Stomach (tissue), 9 donors: Measurements from ENCODE around the gene B4GALNT4. TPM values are rescaled to one million over a fixed set of nuclear protein-coding genes. Genes with fewer than 3 reads are reported as not detected.

ENCODE experiments used
- DNase-seq, 2 donors: peaks; one replicate each; pipeline versions ENCODE4 v3.0.0 to v3.0.0-alpha.2; 2013 to 2019
- H3K27ac ChIP-seq, 5 donors: fragments of 200-600 bp in 4 of 5; sonication (generic) in 4 of 5; one replicate each; pipeline ENCODE4 v1.5.1; 2013 to 2019; ENCODE audit warnings: mild to moderate bottlenecking in 1 of 5, moderate library complexity in 1 of 5
- H3K27me3 ChIP-seq, 3 donors: fragments of 200-600 bp; sonication (generic); one replicate each; pipeline ENCODE4 v1.5.1; 2017 to 2019; ENCODE audit warnings: mixed run types in 1 of 3
- H3K36me3 ChIP-seq, 4 donors: fragments of 200-600 bp; sonication (generic); 1 replicate in 3 of 4; 2 replicates in 1 of 4; pipeline ENCODE4 v1.5.1; 2016 to 2019
- H3K4me1 ChIP-seq, 4 donors: fragments of 200-600 bp; sonication (generic); one replicate each; pipeline ENCODE4 v1.5.1; 2016 to 2019
- H3K4me3 ChIP-seq, 4 donors: fragments of 200-600 bp; sonication (generic) in 3 of 4; one replicate each; pipeline ENCODE4 v1.5.1; 2016 to 2019; ENCODE audit warnings: mild to moderate bottlenecking in 1 of 4
- H3K9me3 ChIP-seq, 4 donors: fragments of 200-600 bp; sonication (generic); one replicate each; pipeline ENCODE4 v1.5.1; 2016 to 2019
- EP300 ChIP-seq: sonication (generic); formaldehyde crosslinking; IDR thresholded peaks from one replicate; pipeline ENCODE4 v1.6.1; 2017; ENCODE audit warnings: antibody characterized with exemption
- POLR2A ChIP-seq, 4 donors: fragments of 450-650 bp; IDR thresholded peaks; one replicate each; pipeline ENCODE4 v1.6.1; 2016; ENCODE audit warnings: antibody characterized with exemption in 4 of 4, control low read depth in 2 of 4, mild to moderate bottlenecking in 1 of 4, moderate library complexity in 1 of 4
- POLR2AphosphoS5 ChIP-seq, 3 donors: sonication (generic); formaldehyde crosslinking; IDR thresholded peaks; one replicate each; pipeline ENCODE4 v1.6.1; 2016; ENCODE audit warnings: antibody characterized with exemption in 3 of 3
- WGBS, 5 donors: extraction: QIAGEN DNeasy Blood & Tissue Kit in 3 of 5; methylation state at CpG; one replicate each; pipeline versions ENCODE4 v1.1.5 to v1.1.7; 2013 to 2018; 5-methylcytosine and 5-hydroxymethylcytosine counted together
- intact Hi-C: fragments of 100-400 bp; cut with DNase I; formaldehyde crosslinking; loops from one replicate; pipeline ENCODE4 v1.15.1; 2023; ENCODE audit warnings: low total_unique reads
- polyA plus RNA-seq, 3 donors: library from polyadenylated mRNA; stranded (reverse); fragments of 200-250 nt; gene quantifications; one replicate each; pipeline ENCODE4 v1.2.3, GENCODE V29; 2013
- total RNA-seq, 5 donors: library from RNA; depleted of rRNA; stranded (reverse); fragments of >200 nt; gene quantifications; one replicate each; pipeline versions ENCODE4 v1.1.0 to v1.2.3, GENCODE V29; 2014 to 2016
- TF ChIP-seq, protein P1 (sequence below), 7 experiments: fragments of 450-650 bp in 4 of 7; fragments of 200-600 bp in 3 of 7; sonication (generic) in 3 of 7; IDR thresholded peaks; one replicate each; pipeline ENCODE4 v1.5.1; 2016 to 2019; ENCODE audit warnings: antibody characterized with exemption in 7 of 7, control low read depth in 2 of 7, mild to moderate bottlenecking in 1 of 7
- donor health status: healthy with polysubstance abuse.
- donor health status: Bipolar disorder and iron deficiency.
- donor health status: healthy.

Gene B4GALNT4
- total and polyA plus RNA-seq, 8 donors, result 0.45 to 8.8 (median 4.3) TPM; not detected in 2

DNA sequence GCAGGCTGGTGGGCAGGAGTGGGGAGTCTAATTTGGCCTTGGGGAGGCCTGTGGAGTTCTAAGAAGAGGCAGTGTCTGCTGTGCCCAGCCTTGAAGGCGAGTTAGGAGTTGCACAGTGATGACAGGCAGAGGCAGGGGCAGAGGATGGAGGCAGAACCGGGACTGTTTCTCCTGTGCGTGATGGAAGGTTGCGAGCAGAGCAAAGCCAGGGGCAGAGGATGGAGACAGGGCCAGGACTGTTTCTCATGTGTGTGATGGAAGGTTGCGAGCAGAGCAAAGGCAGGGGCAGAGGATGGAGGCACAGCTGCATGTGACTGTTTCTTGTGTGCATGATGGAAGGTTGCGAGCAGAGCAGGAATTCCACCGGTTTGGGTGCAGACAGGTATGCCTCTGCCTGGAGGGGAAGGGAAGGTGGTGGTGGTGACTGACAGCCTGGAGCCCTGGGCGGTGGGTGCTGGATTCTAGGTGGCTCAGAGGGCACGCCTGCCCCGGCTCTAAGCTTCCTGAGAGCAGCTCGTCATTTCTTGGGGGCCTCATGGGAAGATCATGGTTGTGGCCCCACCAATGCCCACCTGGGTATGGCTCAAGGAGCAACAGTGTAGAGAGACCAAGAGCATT lies 8.7 kb downstream of the B4GALNT4 start:
- Histone ChIP-seq H3K4me1 (no peaks in the 10 kb centered on the region), H3K27ac (no peak overlapping the region), H3K27me3 (peaks cover 0 to 24% (median 7%) of the 10 kb centered on the region in 3 donors), H3K9me3 (no peaks in the 10 kb centered on the region), H3K4me3 (no peak overlapping the region), H3K36me3 (no peaks in the 10 kb centered on the region)
- no peak for TF ChIP-seq POLR2AphosphoS5 (IDR thresholded peaks at IDR 0.05)
- 75 to 81% (median 78%) methylated on average over 11 of the region's 11 CpGs for WGBS, 5 donors
- no peak for DNase-seq
- intact Hi-C loops, result no loop called here

DNA sequence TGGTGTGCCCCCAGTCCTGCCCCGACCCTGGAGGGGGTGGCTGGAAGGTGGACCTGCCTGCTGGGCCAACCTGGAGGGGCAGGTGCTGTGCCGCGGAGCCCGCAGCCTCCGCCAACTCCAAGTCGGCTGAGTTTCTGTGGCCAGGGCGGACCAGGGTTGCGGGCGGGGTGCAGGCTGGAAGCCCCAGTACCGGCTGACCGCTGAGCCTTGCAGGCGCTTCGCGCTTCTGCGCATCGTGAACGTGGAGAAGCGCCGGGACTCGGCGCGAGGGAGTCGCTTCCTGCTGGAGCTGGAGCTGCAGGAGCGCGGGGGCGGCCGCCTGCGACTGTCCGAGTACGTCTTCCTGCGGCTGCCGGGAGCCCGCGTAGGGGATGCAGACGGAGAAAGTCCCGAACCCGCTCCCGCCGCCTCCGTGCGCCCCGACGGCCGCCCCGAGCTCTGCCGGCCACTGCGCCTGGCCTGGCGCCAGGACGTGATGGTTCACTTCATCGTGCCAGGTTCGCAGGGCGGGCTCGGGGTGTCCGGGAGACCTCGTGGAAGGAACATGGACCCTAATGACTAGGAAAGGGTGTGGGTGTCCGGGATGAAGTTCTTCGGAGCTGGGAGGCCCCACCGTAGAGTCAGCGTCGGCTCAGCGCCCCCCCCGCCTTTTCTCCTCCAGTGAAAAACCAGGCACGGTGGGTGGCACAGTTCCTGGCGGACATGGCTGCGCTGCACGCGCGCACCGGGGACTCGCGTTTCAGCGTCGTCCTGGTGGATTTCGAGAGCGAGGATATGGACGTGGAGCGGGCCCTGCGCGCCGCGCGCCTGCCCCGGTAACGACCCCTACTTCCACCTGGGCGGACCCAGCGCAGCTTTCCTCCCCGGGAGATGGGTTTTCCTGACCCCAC lies 10.2 kb downstream of the B4GALNT4 start:
- Histone ChIP-seq H3K27ac (no peak overlapping the region), H3K4me3 (no peak overlapping the region), H3K36me3 (no peaks in the 10 kb centered on the region), H3K4me1 (no peaks in the 10 kb centered on the region), H3K27me3 (peaks cover 0 to 29% (median 10%) of the 10 kb centered on the region in 3 donors), H3K9me3 (no peaks in the 10 kb centered on the region)
- intact Hi-C loops, result no loop called here
- DNase-seq, result no peak
- TF ChIP-seq POLR2AphosphoS5 (IDR thresholded peaks at IDR 0.05) (no peak), EP300 (no peak)
- 89 to 93% (median 91%) methylated on average over 79 to 87 of the region's 87 CpGs for WGBS, 5 donors

DNA sequence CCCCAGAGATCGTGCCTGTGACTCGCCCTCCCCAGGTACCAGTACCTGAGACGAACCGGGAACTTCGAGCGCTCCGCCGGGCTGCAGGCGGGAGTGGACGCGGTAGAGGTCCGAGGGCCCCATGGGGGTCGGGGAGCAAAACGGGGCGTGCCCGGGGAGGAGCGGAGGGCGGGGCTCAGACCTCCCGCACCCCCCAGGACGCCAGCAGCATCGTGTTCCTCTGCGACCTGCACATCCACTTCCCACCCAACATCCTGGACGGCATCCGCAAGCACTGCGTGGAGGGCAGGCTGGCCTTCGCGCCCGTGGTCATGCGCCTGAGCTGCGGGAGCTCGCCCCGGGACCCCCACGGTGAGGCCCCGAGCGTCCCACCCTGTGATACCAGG lies 10.8 kb downstream of the B4GALNT4 start:
- Histone ChIP-seq H3K9me3 (no peaks in the 10 kb centered on the region), H3K36me3 (no peaks in the 10 kb centered on the region), H3K4me3 (no peak overlapping the region), H3K4me1 (no peaks in the 10 kb centered on the region), H3K27ac (no peak overlapping the region), H3K27me3 (peaks cover 0 to 30% (median 10%) of the 10 kb centered on the region in 3 donors)
- no peak for TF ChIP-seq POLR2A (IDR thresholded peaks at IDR 0.05)
- no peak for TF ChIP-seq POLR2AphosphoS5 (IDR thresholded peaks at IDR 0.05)
- no peak for TF ChIP-seq EP300
- TF ChIP-seq, protein P1, sequence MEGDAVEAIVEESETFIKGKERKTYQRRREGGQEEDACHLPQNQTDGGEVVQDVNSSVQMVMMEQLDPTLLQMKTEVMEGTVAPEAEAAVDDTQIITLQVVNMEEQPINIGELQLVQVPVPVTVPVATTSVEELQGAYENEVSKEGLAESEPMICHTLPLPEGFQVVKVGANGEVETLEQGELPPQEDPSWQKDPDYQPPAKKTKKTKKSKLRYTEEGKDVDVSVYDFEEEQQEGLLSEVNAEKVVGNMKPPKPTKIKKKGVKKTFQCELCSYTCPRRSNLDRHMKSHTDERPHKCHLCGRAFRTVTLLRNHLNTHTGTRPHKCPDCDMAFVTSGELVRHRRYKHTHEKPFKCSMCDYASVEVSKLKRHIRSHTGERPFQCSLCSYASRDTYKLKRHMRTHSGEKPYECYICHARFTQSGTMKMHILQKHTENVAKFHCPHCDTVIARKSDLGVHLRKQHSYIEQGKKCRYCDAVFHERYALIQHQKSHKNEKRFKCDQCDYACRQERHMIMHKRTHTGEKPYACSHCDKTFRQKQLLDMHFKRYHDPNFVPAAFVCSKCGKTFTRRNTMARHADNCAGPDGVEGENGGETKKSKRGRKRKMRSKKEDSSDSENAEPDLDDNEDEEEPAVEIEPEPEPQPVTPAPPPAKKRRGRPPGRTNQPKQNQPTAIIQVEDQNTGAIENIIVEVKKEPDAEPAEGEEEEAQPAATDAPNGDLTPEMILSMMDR (IDR thresholded peaks at IDR 0.05), result no peak
- 91 to 96% (median 94%) methylated on average over 28 to 35 of the region's 35 CpGs for WGBS, 5 donors
- DNase-seq, result no peak
- intact Hi-C loops, result no loop called here

DNA sequence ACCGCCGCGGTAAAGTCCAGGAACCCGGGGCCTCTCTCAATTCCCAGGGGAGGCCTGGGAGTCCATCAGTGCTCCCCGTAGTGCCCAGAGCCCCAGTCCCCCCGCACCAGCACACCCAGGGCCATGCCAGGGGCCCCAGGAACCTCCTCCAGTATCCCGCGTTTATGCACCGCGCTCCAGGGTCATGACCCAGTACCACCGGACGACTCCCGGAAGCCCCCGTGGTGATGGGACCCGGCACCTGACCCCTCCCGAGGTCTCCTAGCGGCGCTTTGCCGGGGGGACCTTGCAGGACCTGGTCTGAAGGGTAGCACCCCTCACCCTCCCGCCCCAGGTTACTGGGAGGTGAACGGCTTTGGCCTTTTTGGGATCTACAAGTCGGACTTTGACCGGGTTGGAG lies 11.2 kb downstream of the B4GALNT4 start:
- no peak for DNase-seq
- H3K27me3 ChIP-seq, result peaks cover 0 to 26% (median 10%) of the 10 kb centered on the region in 3 donors
- intact Hi-C loops, result no loop called here
- H3K9me3 ChIP-seq, result no peaks in the 10 kb centered on the region
- TF ChIP-seq EP300, result no peak
- TF ChIP-seq, protein P1 (IDR thresholded peaks at IDR 0.05), result no peak
- TF ChIP-seq POLR2A (IDR thresholded peaks at IDR 0.05), result no peak
- TF ChIP-seq POLR2AphosphoS5 (IDR thresholded peaks at IDR 0.05), result no peak
- no peaks in the 10 kb centered on the region for H3K36me3 ChIP-seq
- no peaks in the 10 kb centered on the region for H3K4me1 ChIP-seq
- WGBS, 5 donors, result 87 to 93% (median 91%) methylated on average over 9 to 23 of the region's 23 CpGs
- H3K27ac ChIP-seq, result no peak overlapping the region
- H3K4me3 ChIP-seq, result no peak overlapping the region

DNA sequence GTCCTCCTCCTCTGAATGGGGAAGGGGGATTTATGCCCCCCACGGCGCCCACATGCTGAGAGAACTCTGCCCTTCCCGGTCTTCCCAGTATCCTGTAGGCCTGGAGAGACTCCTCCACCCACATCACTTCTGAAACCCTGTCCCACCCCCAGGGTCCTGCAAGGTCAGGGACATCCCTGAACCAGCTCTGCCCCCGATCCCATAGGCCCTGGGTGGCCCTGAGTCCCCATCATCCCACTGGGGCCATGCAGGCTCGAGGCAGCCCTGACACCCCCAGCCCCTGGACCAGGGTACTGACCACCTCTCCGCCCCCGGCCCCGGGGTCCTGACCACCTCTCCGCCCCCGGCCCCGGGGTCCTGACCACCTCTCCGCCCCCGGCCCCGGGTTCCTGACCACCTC lies 11.7 kb downstream of the B4GALNT4 start:
- DNase-seq, result no peak
- Histone ChIP-seq H3K4me3 (no peak overlapping the region), H3K27ac (no peak overlapping the region), H3K4me1 (no peaks in the 10 kb centered on the region), H3K9me3 (peaks cover 0 to 5% (median 1%) of the 10 kb centered on the region in 4 donors), H3K36me3 (no peaks in the 10 kb centered on the region), H3K27me3 (peaks cover 0 to 24% (median 10%) of the 10 kb centered on the region in 3 donors)
- TF ChIP-seq POLR2A (IDR thresholded peaks at IDR 0.05), result no peak
- no peak for TF ChIP-seq EP300
- TF ChIP-seq, protein P1 (IDR thresholded peaks at IDR 0.05), result no peak
- TF ChIP-seq POLR2AphosphoS5 (IDR thresholded peaks at IDR 0.05), result no peak
- WGBS, 5 donors, result 83 to 98% (median 90%) methylated on average over 7 to 13 of the region's 14 CpGs
- intact Hi-C loops, result no loop called here
